ENCODE measurements around the gene COG8.

Gene COG8

GRCh38 chr16:69329369-69330285 is 9.7 kb downstream of the COG8 start:
- no peak for TF ChIP-seq Cebpa-rat (IDR thresholded peaks at IDR 0.05)
- Histone ChIP-seq H4K20me1 (peaks cover 56% of the 10 kb centered on the region), H3K9me3 (no peaks in the 10 kb centered on the region), H3K4me3 (peak overlapping the region; percentile 83), H3K4me2 (peak overlapping the region; percentile 96), H3K4me1 (peaks cover 68% of the 10 kb centered on the region), H3K9ac (peak overlapping the region; percentile 82), H3K27ac (peak overlapping the region; percentile 84), H3K27me3 (no peaks in the 10 kb centered on the region), H3K36me3 (peaks cover 76% of the 10 kb centered on the region)

- Histone ChIP-seq H3K9me3 (no peaks in the 10 kb centered on the region), H3K27me3 (no peaks in the 10 kb centered on the region), H3K4me2 (peak overlapping the region; percentile 96), H3K4me1 (peaks cover 71% of the 10 kb centered on the region), H3K4me3 (peak overlapping the region; percentile 83), H3K36me3 (peaks cover 76% of the 10 kb centered on the region), H3K9ac (peak overlapping the region; percentile 82), H3K27ac (peak overlapping the region; percentile 84), H4K20me1 (peaks cover 63% of the 10 kb centered on the region)
- TF ChIP-seq Cebpa-rat (IDR thresholded peaks at IDR 0.05), result no peak
Observed at GRCh38 chr16:69328854-69329316, 10.5 kb downstream of the COG8 start.

- peak overlapping the region; percentile 83 for H3K4me3 ChIP-seq
- H3K4me2 ChIP-seq, result peak overlapping the region; percentile 96
- H3K27me3 ChIP-seq, result no peaks in the 10 kb centered on the region
- H3K27ac ChIP-seq, result peak overlapping the region; percentile 72
- H3K9ac ChIP-seq, result peak overlapping the region; percentile 82
- no peaks in the 10 kb centered on the region for H3K9me3 ChIP-seq
- peaks cover 76% of the 10 kb centered on the region for H3K36me3 ChIP-seq
- H3K4me1 ChIP-seq, result peaks cover 78% of the 10 kb centered on the region
- TF ChIP-seq Cebpa-rat (IDR thresholded peaks at IDR 0.05), result no peak
- peaks cover 75% of the 10 kb centered on the region for H4K20me1 ChIP-seq
Observed at GRCh38 chr16:69327585-69328310, 11.6 kb downstream of the COG8 start.

GRCh38 chr16:69326172-69326873 is 13.0 kb downstream of the COG8 start:
- no peaks in the 10 kb centered on the region for H3K9me3 ChIP-seq

GRCh38 chr16:69325784-69326171 is 13.6 kb downstream of the COG8 start:
- H3K27me3 ChIP-seq, result no peaks in the 10 kb centered on the region
- H3K4me2 ChIP-seq, result peak overlapping the region; percentile 96
- 0 out of 2 replicates have a peak overlapping the region, but pooled peaks have one; percentile 82 for H3K9ac ChIP-seq
- peaks cover 83% of the 10 kb centered on the region for H3K36me3 ChIP-seq
- H3K27ac ChIP-seq, result peak overlapping the region; percentile 22
- H4K20me1 ChIP-seq, result peaks cover 94% of the 10 kb centered on the region
- 0 out of 2 replicates have a peak overlapping the region, but pooled peaks have one; percentile 83 for H3K4me3 ChIP-seq
- peaks cover 88% of the 10 kb centered on the region for H3K4me1 ChIP-seq
- TF ChIP-seq Cebpa-rat (IDR thresholded peaks at IDR 0.05), result no peak
- no peaks in the 10 kb centered on the region for H3K9me3 ChIP-seq

More at GRCh38 chr16:69326172-69326873, 13.0 kb downstream of the COG8 start:
- H4K20me1 ChIP-seq, result peaks cover 89% of the 10 kb centered on the region
- peaks cover 77% of the 10 kb centered on the region for H3K36me3 ChIP-seq
- peaks cover 88% of the 10 kb centered on the region for H3K4me1 ChIP-seq
- H3K27me3 ChIP-seq, result no peaks in the 10 kb centered on the region
- peak overlapping the region; percentile 96 for H3K4me2 ChIP-seq
- peak overlapping the region; percentile 83; the same call in 1 of the 2 replicates for H3K4me3 ChIP-seq
- no peak for TF ChIP-seq Cebpa-rat (IDR thresholded peaks at IDR 0.05)
- H3K27ac ChIP-seq, result peak overlapping the region; percentile 72
- H3K9ac ChIP-seq, result peak overlapping the region; percentile 82; the same call in 1 of the 2 replicates

GRCh38 chr16:69324585-69325253 is 14.6 kb downstream of the COG8 start:
- H3K9me3 ChIP-seq, result no peaks in the 10 kb centered on the region
- peaks cover 100% of the 10 kb centered on the region for H4K20me1 ChIP-seq
- peak overlapping the region; percentile 27 for H3K9ac ChIP-seq
- no peak for TF ChIP-seq Cebpa-rat (IDR thresholded peaks at IDR 0.05)
- peak overlapping the region; percentile 81 for H3K4me2 ChIP-seq
- H3K4me3 ChIP-seq, result no peak overlapping the region
- H3K4me1 ChIP-seq, result peaks cover 98% of the 10 kb centered on the region
- no peaks in the 10 kb centered on the region for H3K27me3 ChIP-seq
- H3K36me3 ChIP-seq, result peaks cover 93% of the 10 kb centered on the region
- peak overlapping the region; percentile 55; the same call in 1 of the 2 replicates for H3K27ac ChIP-seq

GRCh38 chr16:69324013-69324531 is 15.3 kb downstream of the COG8 start:
- Histone ChIP-seq H3K4me2 (peak overlapping the region; percentile 81), H4K20me1 (peaks cover 100% of the 10 kb centered on the region), H3K4me1 (peaks cover 95% of the 10 kb centered on the region), H3K4me3 (no peak overlapping the region), H3K27me3 (no peaks in the 10 kb centered on the region), H3K9me3 (no peaks in the 10 kb centered on the region), H3K27ac (peak overlapping the region; percentile 55), H3K9ac (peak overlapping the region; percentile 27; the same call in 1 of the 2 replicates), H3K36me3 (peaks cover 100% of the 10 kb centered on the region)
- TF ChIP-seq Cebpa-rat (IDR thresholded peaks at IDR 0.05), result no peak

- H3K4me2 ChIP-seq, result peak overlapping the region; percentile 81
- H4K20me1 ChIP-seq, result peaks cover 100% of the 10 kb centered on the region
- peaks cover 89% of the 10 kb centered on the region for H3K4me1 ChIP-seq
- no peaks in the 10 kb centered on the region for H3K9me3 ChIP-seq
- no peak for TF ChIP-seq Cebpa-rat (IDR thresholded peaks at IDR 0.05)
- peaks cover 100% of the 10 kb centered on the region for H3K36me3 ChIP-seq
- H3K4me3 ChIP-seq, result no peak overlapping the region
- no peaks in the 10 kb centered on the region for H3K27me3 ChIP-seq
- H3K27ac ChIP-seq, result peak overlapping the region; percentile 55
- H3K9ac ChIP-seq, result 0 out of 2 replicates have a peak overlapping the region, but pooled peaks have one; percentile 43
Observed at GRCh38 chr16:69323415-69323814, 15.9 kb downstream of the COG8 start.
